ENCODE measurements around the gene EIF5B.

GRCh38 chr2:99346218-99346617, 9.0 kb downstream of the EIF5B start:
- TF ChIP-seq EP300 (IDR thresholded peaks at IDR 0.05; ENCODE audit: borderline replicate concordance) (no peak), REST (IDR thresholded peaks at IDR 0.05; ENCODE audit: low read depth) (no peak), MAX (IDR thresholded peaks at IDR 0.05) (no peak), YY1 (IDR thresholded peaks at IDR 0.05; ENCODE audit: low read depth) (no peak)

Measured in Ishikawa (cell line).